GM23338 (cell line): ENCODE measurements around the gene CD38.

Experiments used
- EZH2 ChIP-seq: fragments of 200-600 bp; sonication (generic); IDR thresholded peaks from one replicate; pipeline ENCODE4 v1.8.0; 2017; ENCODE audit warnings: antibody characterized with exemption, mild to moderate bottlenecking, low read depth; ENCODE audit not compliant: unreplicated experiment
- JUNB ChIP-seq: IDR thresholded peaks from one replicate; pipeline ENCODE4 v1.6.1; 2016; ENCODE audit warnings: antibody characterized with exemption; ENCODE audit not compliant: unreplicated experiment
- POLR2AphosphoS5 ChIP-seq: IDR thresholded peaks from 2 replicates; pipeline ENCODE4 v1.6.1; 2016; ENCODE audit warnings: antibody characterized with exemption, low read depth
- TF ChIP-seq, protein P1 (sequence below), 2 experiments: fragments of 200-600 bp in 1 of 2; sonication (generic) in 1 of 2; conservative IDR thresholded peaks; 2 replicates each; pipeline versions ENCODE4 v1.5.1 to v1.6.1; 2016 to 2017; ENCODE audit warnings: antibody characterized with exemption in 2 of 2, low read depth in 2 of 2, mild to moderate bottlenecking in 2 of 2, moderate library complexity in 1 of 2

DNA sequence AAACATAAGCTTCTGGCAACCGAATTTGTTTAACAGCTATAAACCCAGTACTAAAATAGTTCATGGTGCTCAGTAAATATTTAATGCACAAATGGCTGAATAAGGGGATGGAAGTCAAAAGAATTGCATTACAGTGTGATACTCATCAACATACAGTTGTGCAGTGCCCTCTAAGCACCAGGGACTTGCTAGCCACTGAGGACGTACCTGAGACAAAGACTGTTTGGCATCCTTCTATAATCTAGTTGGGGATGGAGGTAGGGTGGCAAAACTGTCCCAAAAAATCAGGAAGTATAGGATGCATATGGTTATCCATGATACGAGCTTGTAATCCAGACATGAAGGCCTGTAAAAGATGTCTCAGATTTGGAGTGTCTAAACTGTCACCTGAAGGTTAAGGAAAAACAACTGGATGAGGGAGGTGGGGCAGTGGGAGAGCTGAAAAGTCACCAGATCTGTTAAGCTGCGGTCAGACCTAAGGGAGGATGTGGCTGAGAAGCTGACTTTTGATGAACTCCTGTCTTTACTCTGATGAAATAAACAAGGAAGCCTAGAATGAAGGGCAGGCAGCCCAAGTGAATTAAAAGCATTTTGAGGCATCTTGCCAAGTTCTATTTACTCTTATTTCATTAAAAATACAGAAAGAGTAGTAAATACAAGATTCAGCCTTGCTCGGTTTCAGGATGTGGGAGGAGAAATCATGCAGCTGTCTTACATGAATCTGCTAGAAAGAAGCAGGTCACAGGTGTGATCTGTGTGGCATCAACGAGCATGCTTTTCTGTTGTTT is 12.0 kb upstream of the CD38 start:
- TF ChIP-seq, protein P1, sequence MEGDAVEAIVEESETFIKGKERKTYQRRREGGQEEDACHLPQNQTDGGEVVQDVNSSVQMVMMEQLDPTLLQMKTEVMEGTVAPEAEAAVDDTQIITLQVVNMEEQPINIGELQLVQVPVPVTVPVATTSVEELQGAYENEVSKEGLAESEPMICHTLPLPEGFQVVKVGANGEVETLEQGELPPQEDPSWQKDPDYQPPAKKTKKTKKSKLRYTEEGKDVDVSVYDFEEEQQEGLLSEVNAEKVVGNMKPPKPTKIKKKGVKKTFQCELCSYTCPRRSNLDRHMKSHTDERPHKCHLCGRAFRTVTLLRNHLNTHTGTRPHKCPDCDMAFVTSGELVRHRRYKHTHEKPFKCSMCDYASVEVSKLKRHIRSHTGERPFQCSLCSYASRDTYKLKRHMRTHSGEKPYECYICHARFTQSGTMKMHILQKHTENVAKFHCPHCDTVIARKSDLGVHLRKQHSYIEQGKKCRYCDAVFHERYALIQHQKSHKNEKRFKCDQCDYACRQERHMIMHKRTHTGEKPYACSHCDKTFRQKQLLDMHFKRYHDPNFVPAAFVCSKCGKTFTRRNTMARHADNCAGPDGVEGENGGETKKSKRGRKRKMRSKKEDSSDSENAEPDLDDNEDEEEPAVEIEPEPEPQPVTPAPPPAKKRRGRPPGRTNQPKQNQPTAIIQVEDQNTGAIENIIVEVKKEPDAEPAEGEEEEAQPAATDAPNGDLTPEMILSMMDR (conservative IDR thresholded peaks at IDR 0.05; ENCODE audit: low read depth in 2 of 2), result no peak
- TF ChIP-seq JUNB (no peak), EZH2 (no peak), POLR2AphosphoS5 (no peak)
